WI38 (cell line): ENCODE results near the gene ARHGAP8.

Experiments used
- H3K4me3 ChIP-seq: 2 replicates; pipeline ENCODE4 v1.5.1; 2011; ENCODE audit warnings: low read depth, mild to moderate bottlenecking, control low read depth, low read length
- TF ChIP-seq, protein P1 (sequence below): IDR thresholded peaks from 2 replicates; pipeline ENCODE4 v1.5.1; 2012; ENCODE audit warnings: low read depth, mild to moderate bottlenecking, control low read depth, low read length

ARHGAP8 gene

DNA sequence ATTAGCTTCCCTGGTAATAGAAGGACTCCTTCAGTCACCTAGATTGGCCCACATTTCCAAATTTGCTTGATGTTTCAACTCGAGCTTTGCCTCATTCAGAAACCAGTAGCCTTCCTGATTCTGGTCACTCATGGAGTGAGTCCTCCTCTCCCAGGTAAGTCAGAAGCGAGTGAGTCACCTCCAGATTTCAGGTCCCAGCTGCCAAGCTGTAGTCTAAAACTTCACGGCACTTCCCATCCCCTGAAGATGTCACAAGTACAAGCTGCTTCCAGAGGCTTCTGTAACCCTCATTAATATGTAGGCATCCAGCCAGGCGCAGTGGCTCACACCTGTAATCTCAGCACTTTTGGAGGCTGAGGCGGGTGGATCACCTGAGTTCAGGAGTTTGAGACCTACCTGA lies 23.5 kb downstream of the ARHGAP8 start:
- TF ChIP-seq, protein P1, sequence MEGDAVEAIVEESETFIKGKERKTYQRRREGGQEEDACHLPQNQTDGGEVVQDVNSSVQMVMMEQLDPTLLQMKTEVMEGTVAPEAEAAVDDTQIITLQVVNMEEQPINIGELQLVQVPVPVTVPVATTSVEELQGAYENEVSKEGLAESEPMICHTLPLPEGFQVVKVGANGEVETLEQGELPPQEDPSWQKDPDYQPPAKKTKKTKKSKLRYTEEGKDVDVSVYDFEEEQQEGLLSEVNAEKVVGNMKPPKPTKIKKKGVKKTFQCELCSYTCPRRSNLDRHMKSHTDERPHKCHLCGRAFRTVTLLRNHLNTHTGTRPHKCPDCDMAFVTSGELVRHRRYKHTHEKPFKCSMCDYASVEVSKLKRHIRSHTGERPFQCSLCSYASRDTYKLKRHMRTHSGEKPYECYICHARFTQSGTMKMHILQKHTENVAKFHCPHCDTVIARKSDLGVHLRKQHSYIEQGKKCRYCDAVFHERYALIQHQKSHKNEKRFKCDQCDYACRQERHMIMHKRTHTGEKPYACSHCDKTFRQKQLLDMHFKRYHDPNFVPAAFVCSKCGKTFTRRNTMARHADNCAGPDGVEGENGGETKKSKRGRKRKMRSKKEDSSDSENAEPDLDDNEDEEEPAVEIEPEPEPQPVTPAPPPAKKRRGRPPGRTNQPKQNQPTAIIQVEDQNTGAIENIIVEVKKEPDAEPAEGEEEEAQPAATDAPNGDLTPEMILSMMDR = no peak
- H3K4me3 ChIP-seq = no peak overlapping the region

DNA sequence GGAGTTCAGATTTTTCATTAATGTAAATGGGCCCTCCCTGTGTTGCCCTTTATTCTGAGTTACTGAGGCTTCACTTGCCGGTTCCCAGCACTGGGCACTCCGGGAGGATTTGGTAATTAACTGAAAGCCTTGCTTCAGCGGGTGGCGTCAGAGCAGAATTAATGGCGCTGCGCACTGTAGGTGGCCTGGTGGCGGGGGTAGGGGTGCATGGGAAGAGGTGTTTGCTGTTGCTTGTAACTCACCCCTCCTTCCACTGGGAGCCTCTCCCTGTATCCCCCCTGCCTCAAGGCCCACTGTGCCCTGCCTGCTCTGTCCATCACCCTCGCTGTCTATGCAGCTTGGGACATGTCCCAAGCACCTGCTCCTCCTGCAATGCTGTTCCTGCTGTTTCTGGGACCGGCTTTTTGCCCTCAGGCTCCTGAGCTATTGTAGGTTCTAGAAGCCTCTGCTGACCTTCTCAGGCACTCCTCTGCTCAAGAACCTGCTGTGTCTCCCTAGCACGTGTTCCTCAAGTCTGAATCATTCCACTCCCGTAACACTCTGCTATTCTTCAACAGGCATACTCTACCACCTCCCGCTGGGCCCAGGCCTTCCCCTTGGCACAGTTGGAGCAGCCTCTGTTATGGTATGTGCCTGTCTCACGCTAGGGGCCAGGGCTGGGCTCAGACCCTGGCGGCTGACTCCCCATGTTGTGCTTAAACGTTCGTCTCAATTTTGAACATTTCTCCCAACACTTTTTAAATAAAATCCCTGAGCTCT lies 24.4 kb downstream of the ARHGAP8 start:
- H3K4me3 ChIP-seq = no peak overlapping the region
- TF ChIP-seq, protein P1 = no peak

DNA sequence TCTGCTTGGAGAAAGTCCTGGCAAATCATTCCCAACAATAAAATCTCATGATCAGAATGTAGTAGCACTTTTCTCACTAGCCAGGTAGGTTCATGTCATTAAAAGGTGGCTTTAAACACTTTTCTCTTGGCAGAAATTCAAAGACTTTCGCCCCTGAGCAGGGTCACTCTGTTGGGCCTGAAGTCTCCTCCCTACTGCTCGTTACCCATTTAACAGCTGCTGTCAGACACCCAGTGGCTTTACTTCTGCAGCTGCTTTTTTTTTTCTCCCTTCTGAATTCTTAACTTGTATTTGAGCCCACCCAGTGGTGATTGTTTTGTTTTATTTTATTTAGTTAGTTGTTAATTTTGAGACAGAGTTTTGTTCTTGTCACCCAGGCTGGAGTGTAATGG lies 25.0 kb downstream of the ARHGAP8 start:
- no peak overlapping the region for H3K4me3 ChIP-seq
- TF ChIP-seq, protein P1 = no peak

DNA sequence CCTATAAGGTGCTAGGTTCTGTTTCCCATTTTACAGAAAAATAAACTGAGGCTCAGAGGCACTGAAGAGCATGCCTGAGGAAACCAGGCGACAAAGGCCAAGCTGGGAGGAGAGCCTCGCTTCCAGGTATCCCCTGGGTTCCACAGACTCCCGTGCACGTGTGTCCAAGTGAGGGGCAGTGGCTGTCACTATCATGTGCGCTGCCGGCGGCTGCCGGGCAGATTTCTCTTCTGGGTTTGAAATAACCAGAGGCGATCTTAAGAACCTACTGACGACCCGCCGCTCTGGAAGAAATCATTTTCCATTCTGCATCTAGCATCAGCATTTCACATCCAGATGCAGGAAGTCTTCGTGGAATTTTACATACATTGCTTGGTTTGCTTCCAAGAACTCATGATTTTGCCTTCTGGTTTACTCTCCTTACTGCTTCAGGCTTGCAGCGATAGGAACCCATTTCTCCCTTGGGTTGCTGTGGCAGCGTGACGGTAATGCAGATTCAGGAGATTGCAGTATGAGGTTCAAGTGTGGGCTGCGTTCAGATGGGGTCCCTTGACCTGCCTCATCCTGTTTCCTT lies 28.6 kb downstream of the ARHGAP8 start:
- TF ChIP-seq, protein P1 = no peak
- H3K4me3 ChIP-seq = no peak overlapping the region

DNA sequence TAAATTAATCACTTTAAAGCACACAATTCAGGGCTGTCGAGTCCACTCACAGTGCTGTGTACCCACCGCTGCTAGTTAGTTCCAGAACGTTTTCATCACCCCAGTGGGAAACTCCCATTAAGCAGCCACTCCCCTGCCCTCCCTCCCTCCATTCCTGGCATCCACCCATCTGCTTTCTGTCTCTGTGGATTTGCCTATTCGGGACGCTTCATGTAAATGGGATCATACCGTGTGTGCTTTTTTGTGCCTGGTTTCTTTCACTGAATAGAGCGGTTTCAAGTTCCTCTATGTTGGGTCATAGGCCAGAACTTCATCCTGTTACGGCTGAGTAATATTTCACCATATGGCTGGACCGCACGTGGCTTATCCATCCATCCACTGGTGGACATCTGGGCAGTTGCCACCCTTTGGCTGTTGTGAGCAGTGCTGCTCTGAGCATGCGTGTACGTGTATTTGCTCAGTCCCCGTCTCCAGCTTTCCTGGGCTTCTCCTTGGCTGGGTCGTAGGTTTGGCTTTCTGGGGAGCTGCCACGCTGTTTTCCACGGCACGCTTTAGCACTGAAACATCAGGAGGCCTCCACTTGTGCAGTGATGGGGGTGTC lies 30.1 kb downstream of the ARHGAP8 start:
- TF ChIP-seq, protein P1 = no peak
- no peak overlapping the region for H3K4me3 ChIP-seq

DNA sequence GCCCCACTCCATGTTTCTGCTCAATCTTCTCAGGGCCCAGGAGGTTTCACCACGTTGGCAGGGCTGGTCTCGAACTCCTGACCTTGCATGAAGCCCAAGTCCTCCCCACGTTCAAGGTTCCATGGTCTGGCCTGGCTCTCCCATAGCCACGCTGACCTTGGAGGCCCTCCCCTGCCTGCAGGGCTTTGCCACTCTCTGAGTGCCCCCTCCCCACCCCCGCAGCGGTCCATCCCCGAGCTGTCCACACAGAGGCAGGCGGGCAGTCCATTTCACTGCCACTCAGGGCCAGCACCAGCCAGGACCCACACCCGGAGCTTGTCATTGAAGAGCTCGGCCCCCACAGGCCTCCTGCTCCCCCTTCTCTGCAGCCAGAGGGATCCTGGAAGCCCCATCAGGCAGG lies 30.7 kb downstream of the ARHGAP8 start:
- TF ChIP-seq, protein P1 = no peak
- no peak overlapping the region for H3K4me3 ChIP-seq

DNA sequence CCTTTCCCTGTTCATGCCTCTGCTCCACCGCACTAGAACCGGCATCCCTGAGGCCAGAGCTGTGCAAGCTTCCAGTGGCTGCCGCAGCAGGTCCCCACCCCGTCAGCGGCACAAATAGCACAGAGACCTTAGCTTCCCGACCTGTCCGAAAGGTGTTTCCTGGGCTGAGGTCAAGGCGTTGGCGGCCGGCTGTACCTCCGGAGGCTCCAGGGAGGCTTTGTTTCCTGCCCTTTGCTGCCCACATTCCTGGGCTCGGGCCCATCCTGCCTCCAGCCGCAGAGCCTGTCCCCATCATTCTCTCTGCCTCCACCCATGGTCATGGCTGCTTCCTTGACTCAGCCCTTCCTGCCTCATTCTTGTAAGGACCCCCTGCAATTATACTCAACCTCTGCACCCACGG lies 31.2 kb downstream of the ARHGAP8 start:
- H3K4me3 ChIP-seq = no peak overlapping the region
- TF ChIP-seq, protein P1 = no peak
